Colonic mucosa (tissue), 4 donors: Measurements from ENCODE around the gene CACTIN. TPM values are rescaled to one million over a fixed set of nuclear protein-coding genes. Genes with fewer than 3 reads are reported as not detected.

Source experiments
- DNase-seq: peaks from one replicate; pipeline ENCODE4 v3.0.0-alpha.2; 2020
- H3K27ac ChIP-seq: fragments of 200-600 bp; one replicate; pipeline ENCODE4 v1.8.0; 2021
- H3K27me3 ChIP-seq: fragments of 200-600 bp; one replicate; pipeline ENCODE4 v1.8.0; 2021
- H3K36me3 ChIP-seq: fragments of 200-600 bp; one replicate; pipeline ENCODE4 v1.8.0; 2021
- H3K4me1 ChIP-seq: fragments of 200-600 bp; one replicate; pipeline ENCODE4 v1.8.0; 2021; ENCODE audit warnings: mild to moderate bottlenecking
- H3K4me3 ChIP-seq: fragments of 200-600 bp; one replicate; pipeline ENCODE4 v1.8.0; 2021
- H3K9ac ChIP-seq, 2 donors: one replicate each; pipeline ENCODE4 v1.7.0; 2013; ENCODE audit warnings: control low read depth in 2 of 2, low read depth in 2 of 2, low read length in 2 of 2
- H3K9me3 ChIP-seq: fragments of 200-600 bp; one replicate; pipeline ENCODE4 v1.8.0; 2021
- intact Hi-C: fragments of 100-400 bp; cut with DNase I; formaldehyde crosslinking; loops from one replicate; pipeline ENCODE4 v1.14.1; 2022
- total RNA-seq, 2 donors: library from RNA; stranded (reverse); fragmentation: NEBNext Ultra II Directional in 1 of 2; extraction: Animal tissue kit (Norgen Biotek cat#: 25700) in 1 of 2; gene quantifications; one replicate each; pipeline ENCODE4 v1.2.1, GENCODE V29; 2021
- TF ChIP-seq, protein P1 (sequence below): fragments of 200-600 bp; IDR thresholded peaks from one replicate; pipeline ENCODE4 v1.8.0; 2022; ENCODE audit warnings: antibody characterized with exemption, mild to moderate bottlenecking
- donor health status: healthy.
- donor health status: DM: no; HTN: no; CAD: no.
- donor health status: DM: no; HTN: no; CAD: no.

Gene CACTIN
- total RNA-seq, 2 donors from 2014 or later = 12.0 to 35.1 TPM

DNA sequence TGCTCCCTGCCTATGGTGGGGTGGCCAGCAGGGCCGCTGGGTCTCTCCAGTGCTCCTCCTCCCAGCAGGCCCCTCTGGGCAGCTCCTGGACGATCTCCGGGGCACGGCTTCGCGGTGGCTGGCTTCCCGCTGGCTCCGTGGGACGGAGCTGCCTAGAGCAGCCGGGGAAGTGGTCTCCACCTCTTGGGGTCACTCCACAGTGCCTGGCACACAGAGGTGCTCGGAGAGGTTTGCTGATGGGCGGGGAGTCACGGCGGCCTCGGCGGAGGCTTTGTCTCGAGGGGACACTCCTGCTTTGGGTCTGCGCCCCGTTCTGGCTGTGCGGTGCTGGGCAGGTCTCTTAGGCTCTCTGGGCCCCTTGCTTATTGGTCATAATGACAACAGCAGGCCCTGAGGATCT lies 9.9 kb upstream of the CACTIN start:
- H3K27ac ChIP-seq = no peak overlapping the region
- no peaks in the 10 kb centered on the region for H3K4me1 ChIP-seq
- no peak overlapping the region for H3K9ac ChIP-seq
- H3K36me3 ChIP-seq = no peaks in the 10 kb centered on the region
- H3K27me3 ChIP-seq = no peaks in the 10 kb centered on the region
- no peak overlapping the region for H3K4me3 ChIP-seq
- H3K9me3 ChIP-seq = no peaks in the 10 kb centered on the region
- intact Hi-C loops = no loop called here
- TF ChIP-seq, protein P1, sequence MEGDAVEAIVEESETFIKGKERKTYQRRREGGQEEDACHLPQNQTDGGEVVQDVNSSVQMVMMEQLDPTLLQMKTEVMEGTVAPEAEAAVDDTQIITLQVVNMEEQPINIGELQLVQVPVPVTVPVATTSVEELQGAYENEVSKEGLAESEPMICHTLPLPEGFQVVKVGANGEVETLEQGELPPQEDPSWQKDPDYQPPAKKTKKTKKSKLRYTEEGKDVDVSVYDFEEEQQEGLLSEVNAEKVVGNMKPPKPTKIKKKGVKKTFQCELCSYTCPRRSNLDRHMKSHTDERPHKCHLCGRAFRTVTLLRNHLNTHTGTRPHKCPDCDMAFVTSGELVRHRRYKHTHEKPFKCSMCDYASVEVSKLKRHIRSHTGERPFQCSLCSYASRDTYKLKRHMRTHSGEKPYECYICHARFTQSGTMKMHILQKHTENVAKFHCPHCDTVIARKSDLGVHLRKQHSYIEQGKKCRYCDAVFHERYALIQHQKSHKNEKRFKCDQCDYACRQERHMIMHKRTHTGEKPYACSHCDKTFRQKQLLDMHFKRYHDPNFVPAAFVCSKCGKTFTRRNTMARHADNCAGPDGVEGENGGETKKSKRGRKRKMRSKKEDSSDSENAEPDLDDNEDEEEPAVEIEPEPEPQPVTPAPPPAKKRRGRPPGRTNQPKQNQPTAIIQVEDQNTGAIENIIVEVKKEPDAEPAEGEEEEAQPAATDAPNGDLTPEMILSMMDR = no peak
- DNase-seq = no peak

DNA sequence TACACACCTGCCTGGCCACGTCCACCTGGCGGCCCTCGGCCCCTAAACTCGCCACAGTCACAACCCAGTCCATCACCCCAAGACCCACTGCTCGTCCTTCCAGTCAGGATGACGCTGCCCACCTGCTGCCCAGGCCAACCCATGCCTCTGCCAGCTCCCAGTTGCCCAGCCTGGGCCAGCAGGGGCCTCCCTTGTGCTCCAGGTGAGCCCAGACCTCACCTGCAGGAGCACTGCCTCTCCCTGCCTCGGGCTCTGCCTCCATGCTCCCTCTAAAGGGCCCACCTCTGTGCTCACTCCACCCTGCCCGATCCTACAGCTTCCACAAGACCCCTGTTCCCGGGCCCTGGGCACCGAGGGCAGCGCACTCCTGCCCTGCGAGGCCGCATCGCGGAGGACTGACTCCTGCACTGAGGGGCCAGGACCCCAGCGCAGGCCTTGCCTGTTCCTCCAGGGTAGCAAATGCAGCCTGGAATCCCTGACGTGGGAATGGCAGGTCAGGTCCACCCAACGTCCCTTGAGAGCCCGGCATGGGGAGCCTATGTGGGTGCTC lies 8.0 kb upstream of the CACTIN start:
- Histone ChIP-seq H3K36me3 (no peaks in the 10 kb centered on the region), H3K9me3 (no peaks in the 10 kb centered on the region), H3K27me3 (no peaks in the 10 kb centered on the region), H3K27ac (no peak overlapping the region), H3K4me1 (no peaks in the 10 kb centered on the region), H3K9ac (no peak overlapping the region), H3K4me3 (no peak overlapping the region)
- TF ChIP-seq, protein P1 = no peak
- intact Hi-C loops = no loop called here
- DNase-seq = no peak

DNA sequence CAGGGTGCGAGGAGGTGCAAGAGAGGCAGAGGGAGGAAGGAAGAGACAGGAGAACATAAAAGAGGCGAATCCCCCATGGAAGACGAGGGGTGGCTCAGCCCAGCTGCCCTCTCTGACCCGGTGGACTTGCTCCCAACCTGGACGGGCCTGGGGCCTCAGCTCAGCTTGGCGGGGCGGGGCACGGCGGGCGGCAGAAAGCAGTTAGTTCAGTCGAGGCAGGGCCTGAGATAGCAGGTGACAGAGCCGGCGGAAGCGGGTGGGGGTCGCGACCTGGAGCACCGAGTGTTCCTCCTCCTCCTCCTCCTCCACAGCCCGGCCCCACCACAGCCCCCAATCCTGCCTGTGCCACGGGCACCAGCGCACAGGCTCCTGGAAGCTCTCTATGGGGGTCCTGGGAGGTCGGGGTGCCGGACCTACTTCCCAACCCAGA lies 7.0 kb upstream of the CACTIN start:
- Histone ChIP-seq H3K4me3 (no peak overlapping the region), H3K27me3 (no peaks in the 10 kb centered on the region), H3K27ac (no peak overlapping the region), H3K36me3 (no peaks in the 10 kb centered on the region), H3K4me1 (no peaks in the 10 kb centered on the region), H3K9ac (no peak overlapping the region), H3K9me3 (no peaks in the 10 kb centered on the region)
- DNase-seq = no peak
- TF ChIP-seq, protein P1 = no peak
- intact Hi-C loops = no loop called here

DNA sequence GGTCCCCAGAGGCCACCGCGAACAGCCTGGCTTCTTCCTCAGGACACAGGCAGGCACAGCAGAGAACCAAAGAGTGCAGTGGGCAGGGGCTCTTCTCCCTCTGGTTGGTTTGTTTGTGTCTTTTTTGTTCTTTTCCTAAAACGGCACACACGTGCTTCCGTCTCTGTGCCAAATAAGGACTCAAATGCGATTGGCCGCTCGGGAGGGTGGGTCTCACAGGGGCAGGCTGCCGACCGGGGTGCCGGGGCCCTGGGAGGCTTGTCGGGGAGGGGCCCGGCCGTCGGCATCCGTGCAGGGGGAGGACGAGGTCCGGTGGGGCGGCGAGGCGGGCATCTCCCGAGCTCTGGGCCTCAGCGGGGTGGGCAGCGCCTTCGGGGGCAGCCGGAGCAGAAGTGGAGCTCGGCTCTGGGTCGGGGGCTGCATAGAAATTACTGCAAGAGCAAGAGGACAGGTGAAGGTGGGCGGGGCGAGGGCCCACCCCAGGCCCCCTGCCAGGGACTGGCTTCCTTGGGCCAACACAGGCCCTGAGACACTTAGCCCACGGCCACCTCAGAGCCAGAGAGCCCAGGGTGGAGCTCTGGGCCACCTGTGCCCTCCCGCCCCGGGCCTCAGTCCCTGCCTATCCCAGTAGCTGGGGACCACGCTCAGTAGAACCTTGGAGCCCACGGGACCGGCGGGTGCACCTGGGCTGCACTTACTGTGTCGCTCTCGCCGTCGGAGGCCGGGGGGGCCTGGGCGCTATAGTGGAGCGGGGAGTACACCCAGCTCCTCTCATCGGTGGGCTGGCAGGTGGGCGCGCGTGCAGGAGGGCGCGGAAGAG lies 6.4 kb upstream of the CACTIN start:
- no peak overlapping the region for H3K9ac ChIP-seq
- no peak overlapping the region for H3K27ac ChIP-seq
- TF ChIP-seq, protein P1 = no peak
- DNase-seq = no peak
- no peak overlapping the region for H3K4me3 ChIP-seq
- H3K27me3 ChIP-seq = no peaks in the 10 kb centered on the region
- H3K36me3 ChIP-seq = no peaks in the 10 kb centered on the region
- intact Hi-C loops = no loop called here
- H3K4me1 ChIP-seq = no peaks in the 10 kb centered on the region
- H3K9me3 ChIP-seq = no peaks in the 10 kb centered on the region

DNA sequence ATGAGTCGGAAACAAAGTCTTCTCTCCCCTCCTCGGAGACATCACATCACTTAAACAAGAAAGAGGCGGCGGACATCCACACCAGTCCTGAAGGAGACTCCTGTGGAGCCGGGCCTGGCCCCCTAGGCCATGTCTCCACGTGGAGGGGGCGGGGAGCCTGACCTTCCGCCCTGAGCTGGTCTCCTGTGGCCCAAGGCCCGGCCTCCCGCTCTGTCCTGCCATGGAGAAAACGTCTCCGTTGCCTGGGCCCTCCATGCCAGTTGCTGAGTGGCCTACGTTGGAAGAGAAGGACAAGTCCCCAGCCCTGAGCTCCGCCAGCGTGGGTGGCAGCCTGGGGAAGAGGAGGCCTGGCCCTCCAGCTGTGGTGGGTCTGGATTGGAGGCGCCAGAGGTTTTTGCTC lies 5.5 kb upstream of the CACTIN start:
- Histone ChIP-seq H3K27me3 (no peaks in the 10 kb centered on the region), H3K4me3 (no peak overlapping the region), H3K27ac (no peak overlapping the region), H3K9me3 (no peaks in the 10 kb centered on the region), H3K9ac (no peak overlapping the region), H3K36me3 (no peaks in the 10 kb centered on the region), H3K4me1 (peaks cover 4% of the 10 kb centered on the region)
- TF ChIP-seq, protein P1 = no peak
- intact Hi-C loops = no loop called here
- DNase-seq = no peak
